ENCODE data around the gene GKN2. TPM values are rescaled to one million over a fixed set of nuclear protein-coding genes. Genes with fewer than 3 reads are reported as not detected.

The GKN2 gene
- total RNA-seq, 6 experiments from 2014 or later = not detected

DNA sequence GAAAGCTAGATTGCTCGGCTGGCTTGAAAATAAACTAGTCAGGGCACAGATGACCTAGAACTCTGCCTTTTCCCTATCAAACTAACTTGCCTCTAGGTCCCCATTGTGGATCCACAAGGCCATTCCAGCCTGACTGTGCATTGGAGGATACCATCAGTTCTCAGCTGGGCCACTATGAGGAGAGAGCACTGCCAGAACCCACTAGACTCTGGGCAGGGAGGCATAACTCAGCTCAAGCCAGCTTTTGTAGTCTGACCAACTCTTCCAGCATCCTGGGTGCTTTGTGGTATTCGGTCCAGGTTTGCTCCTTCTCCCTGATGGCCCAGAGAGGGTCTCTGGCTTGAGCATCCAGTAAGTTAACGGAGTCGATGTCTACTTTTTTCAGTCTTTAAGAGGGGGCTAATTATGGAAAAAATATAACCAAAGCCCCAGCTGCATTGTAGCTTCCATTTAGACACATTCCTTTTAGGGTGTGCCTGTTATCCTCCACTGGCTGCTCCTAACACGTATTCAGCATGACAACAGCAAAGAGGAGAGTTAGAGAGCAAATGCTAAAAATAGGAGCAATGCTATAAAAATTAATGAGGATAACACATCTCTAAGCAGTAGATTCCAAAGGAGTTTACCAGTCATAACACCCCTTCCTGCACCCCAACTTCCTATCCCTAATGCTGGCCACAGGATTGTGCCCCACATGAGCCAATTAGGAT is 15.2 kb downstream of the GKN2 start:
- no peak for TF ChIP-seq CTCF (IDR thresholded peaks at IDR 0.05)
- H3K4me3 Mint-ChIP-seq = 0 out of 2 replicates have a peak overlapping the region, but pooled peaks have one; percentile 46
- peaks cover 38% of the 10 kb centered on the region for H3K4me1 Mint-ChIP-seq (ENCODE audit: low read depth)
- peaks cover 25% of the 10 kb centered on the region for H3K36me3 Mint-ChIP-seq (ENCODE audit: low read depth)
- peaks cover 17% of the 10 kb centered on the region for H3K9me3 Mint-ChIP-seq
- peak overlapping the region; percentile 86 for H3K27ac Mint-ChIP-seq
- H3K27me3 Mint-ChIP-seq (ENCODE audit: insufficient read depth) = no peaks in the 10 kb centered on the region
- peak; percentile 39 for DNase-seq

- Mint-ChIP-seq H3K27me3 (ENCODE audit: insufficient read depth) (peaks cover 2% of the 10 kb centered on the region; the same call in 1 of the 2 replicates), H3K9me3 (peaks cover 11% of the 10 kb centered on the region), H3K4me1 (ENCODE audit: low read depth) (peaks cover 38% of the 10 kb centered on the region), H3K27ac (peak overlapping the region; percentile 86), H3K4me3 (peak overlapping the region; percentile 46; the same call in 1 of the 2 replicates), H3K36me3 (ENCODE audit: low read depth) (peaks cover 20% of the 10 kb centered on the region; the same call in 1 of the 2 replicates)
- DNase-seq = peak; percentile 15
- no peak for TF ChIP-seq CTCF (IDR thresholded peaks at IDR 0.05)
Measured at GRCh38 chr2:68936889-68937288, 15.8 kb downstream of the GKN2 start.

DNA sequence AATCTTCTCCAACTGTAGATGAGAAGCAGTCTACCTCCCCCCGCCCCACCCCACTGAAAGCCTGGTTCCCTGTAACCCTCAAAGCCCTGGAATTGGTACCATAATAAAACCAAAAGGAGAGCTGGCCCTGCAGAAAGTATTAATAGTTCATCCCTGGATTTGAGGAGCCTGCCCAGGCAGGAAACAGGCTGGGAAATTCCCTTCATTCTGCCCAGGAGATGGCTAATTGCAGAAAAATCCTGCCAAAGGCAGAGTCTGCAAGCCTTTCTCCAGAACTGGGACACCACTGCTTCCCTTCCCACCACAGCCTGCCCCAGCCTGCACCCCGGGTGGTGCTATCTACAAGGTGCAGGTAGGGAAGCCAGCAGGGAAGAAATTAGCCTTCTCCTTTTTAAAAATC is 16.3 kb downstream of the GKN2 start:
- H3K36me3 Mint-ChIP-seq (ENCODE audit: low read depth) = peaks cover 17% of the 10 kb centered on the region; the same call in 1 of the 2 replicates
- peak; percentile 57 for DNase-seq
- H3K9me3 Mint-ChIP-seq = peaks cover 7% of the 10 kb centered on the region
- H3K4me3 Mint-ChIP-seq = peak overlapping the region; percentile 27; the same call in 1 of the 2 replicates
- peaks cover 2% of the 10 kb centered on the region; the same call in 1 of the 2 replicates for H3K27me3 Mint-ChIP-seq (ENCODE audit: insufficient read depth)
- TF ChIP-seq CTCF (IDR thresholded peaks at IDR 0.05) = no peak
- peak overlapping the region; percentile 86 for H3K27ac Mint-ChIP-seq
- H3K4me1 Mint-ChIP-seq (ENCODE audit: low read depth) = peaks cover 38% of the 10 kb centered on the region

GRCh38 chr2:68935471-68935870 is 17.2 kb downstream of the GKN2 start:
- Mint-ChIP-seq H3K36me3 (ENCODE audit: low read depth) (peaks cover 9% of the 10 kb centered on the region; the same call in 1 of the 2 replicates), H3K4me1 (ENCODE audit: low read depth) (peaks cover 38% of the 10 kb centered on the region), H3K4me3 (no peak overlapping the region), H3K27me3 (ENCODE audit: insufficient read depth) (peaks cover 2% of the 10 kb centered on the region), H3K9me3 (peaks cover 1% of the 10 kb centered on the region), H3K27ac (peak overlapping the region; percentile 86)
- TF ChIP-seq CTCF (IDR thresholded peaks at IDR 0.05) = no peak
- no peak for DNase-seq

GRCh38 chr2:68934021-68934420 is 18.7 kb downstream of the GKN2 start:
- peaks cover 38% of the 10 kb centered on the region for H3K4me1 Mint-ChIP-seq (ENCODE audit: low read depth)
- peaks cover 5% of the 10 kb centered on the region for H3K27me3 Mint-ChIP-seq (ENCODE audit: insufficient read depth)
- H3K36me3 Mint-ChIP-seq (ENCODE audit: low read depth) = 0 out of 2 replicates have a peak, but pooled peaks cover 3% of the 10 kb centered on the region
- TF ChIP-seq CTCF (IDR thresholded peaks at IDR 0.05) = no peak
- no peak overlapping the region for H3K27ac Mint-ChIP-seq
- H3K9me3 Mint-ChIP-seq = no peaks in the 10 kb centered on the region
- no peak overlapping the region for H3K4me3 Mint-ChIP-seq
- no peak for DNase-seq

Measured in HFFc6 (cell line).